Liver (tissue), 3 donors: ENCODE results near the gene RAPGEF2.

Source experiments
- CTCF ChIP-seq: fragments of 150-350 bp; IDR thresholded peaks from 2 replicates; pipeline ENCODE4 v1.5.1; 2017; ENCODE audit warnings: improper control_type of control experiment, low read depth, low read length; ENCODE audit not compliant: missing input control
- GABPA ChIP-seq, 2 donors: IDR thresholded peaks in 1 of 2; conservative IDR thresholded peaks in 1 of 2; 2 replicates each; pipeline ENCODE4 v1.6.1; 2016; ENCODE audit warnings: antibody characterized with exemption in 2 of 2, mild to moderate bottlenecking in 1 of 2, moderate library complexity in 1 of 2
- HNF4G ChIP-seq: IDR thresholded peaks from 2 replicates; pipeline ENCODE4 v1.6.1; 2016; ENCODE audit warnings: antibody characterized with exemption
- JUND ChIP-seq, 2 donors: IDR thresholded peaks; 2 replicates each; pipeline ENCODE4 v1.6.1; 2016; ENCODE audit warnings: antibody characterized with exemption in 2 of 2
- MAX ChIP-seq: IDR thresholded peaks from 2 replicates; pipeline ENCODE4 v1.6.1; 2016; ENCODE audit warnings: antibody characterized with exemption
- RAD21 ChIP-seq, 2 donors: IDR thresholded peaks; 2 replicates each; pipeline ENCODE4 v1.6.1; 2016; ENCODE audit warnings: antibody characterized with exemption in 2 of 2, mild to moderate bottlenecking in 2 of 2
- TAF1 ChIP-seq: conservative IDR thresholded peaks from 2 replicates; pipeline ENCODE4 v1.6.1; 2016; ENCODE audit warnings: antibody characterized with exemption, mild to moderate bottlenecking
- YY1 ChIP-seq: IDR thresholded peaks from 2 replicates; pipeline ENCODE4 v1.6.1; 2016; ENCODE audit warnings: antibody characterized with exemption, mild to moderate bottlenecking
- TF ChIP-seq, protein P1 (sequence below): IDR thresholded peaks from 2 replicates; pipeline ENCODE4 v1.6.1; 2016; ENCODE audit warnings: antibody characterized with exemption, mild to moderate bottlenecking
- donor health status: healthy.
- donor health status: healthy.

DNA sequence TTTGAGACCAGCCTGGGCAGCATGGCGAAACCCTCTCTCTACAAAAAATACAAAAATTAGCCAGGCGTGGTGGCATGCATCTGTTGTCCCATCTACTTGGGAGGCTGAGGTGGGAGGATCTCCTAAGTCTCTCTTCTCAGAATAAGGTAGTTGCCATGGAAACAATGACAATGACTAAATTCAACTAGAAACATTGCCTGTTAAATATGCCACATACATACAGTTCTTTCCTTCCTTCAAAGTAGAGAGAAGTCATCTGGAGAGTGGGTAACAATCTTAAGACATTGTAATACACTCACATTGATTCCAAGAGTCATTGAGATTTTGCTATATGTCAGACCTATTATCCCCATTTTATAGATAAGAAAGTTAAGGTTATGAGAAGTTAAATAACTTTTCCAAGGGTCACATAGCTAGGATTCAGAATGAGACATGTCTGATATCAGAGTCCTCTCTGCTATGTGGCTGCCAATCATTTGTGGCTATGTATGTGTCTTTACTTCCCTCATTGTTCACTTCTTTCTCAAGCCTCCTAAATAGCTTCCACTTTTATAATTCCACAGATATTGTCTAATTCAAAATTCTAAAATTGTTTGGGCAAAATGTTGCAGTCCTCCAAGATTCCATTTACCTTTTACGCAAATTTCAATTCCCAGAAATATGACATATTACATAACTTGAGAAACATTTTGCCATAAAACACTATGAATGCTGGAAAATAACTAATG is 37.2 kb upstream of the RAPGEF2 start:
- TF ChIP-seq CTCF (no peak), YY1 (no peak), MAX (no peak), GABPA (IDR thresholded peaks at IDR 0.05 in 1 of 2, conservative IDR thresholded peaks at IDR 0.05 in 1 of 2) (no peak), TAF1 (no peak), JUND (IDR thresholded peaks at IDR 0.05) (no peak), RAD21 (IDR thresholded peaks at IDR 0.05) (no peak), HNF4G (no peak)
- TF ChIP-seq, protein P1, sequence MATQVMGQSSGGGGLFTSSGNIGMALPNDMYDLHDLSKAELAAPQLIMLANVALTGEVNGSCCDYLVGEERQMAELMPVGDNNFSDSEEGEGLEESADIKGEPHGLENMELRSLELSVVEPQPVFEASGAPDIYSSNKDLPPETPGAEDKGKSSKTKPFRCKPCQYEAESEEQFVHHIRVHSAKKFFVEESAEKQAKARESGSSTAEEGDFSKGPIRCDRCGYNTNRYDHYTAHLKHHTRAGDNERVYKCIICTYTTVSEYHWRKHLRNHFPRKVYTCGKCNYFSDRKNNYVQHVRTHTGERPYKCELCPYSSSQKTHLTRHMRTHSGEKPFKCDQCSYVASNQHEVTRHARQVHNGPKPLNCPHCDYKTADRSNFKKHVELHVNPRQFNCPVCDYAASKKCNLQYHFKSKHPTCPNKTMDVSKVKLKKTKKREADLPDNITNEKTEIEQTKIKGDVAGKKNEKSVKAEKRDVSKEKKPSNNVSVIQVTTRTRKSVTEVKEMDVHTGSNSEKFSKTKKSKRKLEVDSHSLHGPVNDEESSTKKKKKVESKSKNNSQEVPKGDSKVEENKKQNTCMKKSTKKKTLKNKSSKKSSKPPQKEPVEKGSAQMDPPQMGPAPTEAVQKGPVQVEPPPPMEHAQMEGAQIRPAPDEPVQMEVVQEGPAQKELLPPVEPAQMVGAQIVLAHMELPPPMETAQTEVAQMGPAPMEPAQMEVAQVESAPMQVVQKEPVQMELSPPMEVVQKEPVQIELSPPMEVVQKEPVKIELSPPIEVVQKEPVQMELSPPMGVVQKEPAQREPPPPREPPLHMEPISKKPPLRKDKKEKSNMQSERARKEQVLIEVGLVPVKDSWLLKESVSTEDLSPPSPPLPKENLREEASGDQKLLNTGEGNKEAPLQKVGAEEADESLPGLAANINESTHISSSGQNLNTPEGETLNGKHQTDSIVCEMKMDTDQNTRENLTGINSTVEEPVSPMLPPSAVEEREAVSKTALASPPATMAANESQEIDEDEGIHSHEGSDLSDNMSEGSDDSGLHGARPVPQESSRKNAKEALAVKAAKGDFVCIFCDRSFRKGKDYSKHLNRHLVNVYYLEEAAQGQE: no peak
